HepG2 (cell line): ENCODE results near the gene SLC38A2. TPM values are rescaled to one million over a fixed set of nuclear protein-coding genes. Genes with fewer than 3 reads are reported as not detected.

ENCODE experiments used
- ATM ChIP-seq: fragments of 450-650 bp; IDR thresholded peaks from 2 replicates; pipeline ENCODE4 v1.7.1; 2017; ENCODE audit warnings: mild to moderate bottlenecking, borderline replicate concordance
- CEBPB ChIP-seq: IDR thresholded peaks from 2 replicates; pipeline ENCODE4 v1.6.1; 2011; ENCODE audit warnings: low read depth, low read length, improper control_type of control experiment, borderline replicate concordance
- FOXA3 ChIP-seq: IDR thresholded peaks from 2 replicates; pipeline ENCODE4 v1.6.1; 2016; ENCODE audit warnings: missing genetic modification reagents, missing compliant biosample characterization
- MEIS2 ChIP-seq: sonication (generic); formaldehyde crosslinking; IDR thresholded peaks from 2 replicates; pipeline ENCODE4 v1.9.0; 2021; ENCODE audit warnings: mild to moderate bottlenecking, missing genetic modification reagents
- MTF1 ChIP-seq: sonication (generic); formaldehyde crosslinking; IDR thresholded peaks from 2 replicates; pipeline ENCODE4 v1.5.0; 2020; ENCODE audit warnings: missing genetic modification reagents
- POLR2AphosphoS2 ChIP-seq: IDR thresholded peaks from 2 replicates; pipeline ENCODE4 v1.6.1; 2011; ENCODE audit warnings: low read depth, low read length, improper control_type of control experiment
- PTBP1 ChIP-seq: fragments of 200-400 bp; formaldehyde crosslinking; IDR thresholded peaks from 2 replicates; pipeline ENCODE4 v1.6.1; 2018; ENCODE audit warnings: low read length, low read depth; ENCODE audit not compliant: poor library complexity, severe bottlenecking
- RARG ChIP-seq: sonication (generic); formaldehyde crosslinking; IDR thresholded peaks from 2 replicates; pipeline ENCODE4 v1.4.0; 2020; ENCODE audit warnings: low read depth, mild to moderate bottlenecking, missing genetic modification reagents
- SP2 ChIP-seq: sonication (generic); formaldehyde crosslinking; IDR thresholded peaks from 2 replicates; pipeline ENCODE4 v1.5.1; 2020; ENCODE audit warnings: mild to moderate bottlenecking, missing genetic modification reagents
- THAP11 ChIP-seq: IDR thresholded peaks from 2 replicates; pipeline ENCODE4 v1.6.1; 2016; ENCODE audit warnings: missing biosample characterization, missing genetic modification reagents
- TOPORS ChIP-seq: sonication (generic); formaldehyde crosslinking; IDR thresholded peaks from 2 replicates; pipeline ENCODE4 v1.8.0; 2023; ENCODE audit warnings: mild to moderate bottlenecking, missing genetic modification reagents
- ZBTB21 ChIP-seq: sonication (generic); formaldehyde crosslinking; IDR thresholded peaks from 2 replicates; pipeline ENCODE4 v1.4.0; 2020; ENCODE audit warnings: missing genetic modification reagents
- ZNF234 ChIP-seq: sonication (generic); formaldehyde crosslinking; conservative IDR thresholded peaks from 2 replicates; pipeline ENCODE4 v1.5.1; 2020; ENCODE audit warnings: mild to moderate bottlenecking, missing genetic modification reagents
- ZNF510 ChIP-seq: sonication (generic); formaldehyde crosslinking; IDR thresholded peaks from 2 replicates; pipeline ENCODE4 v1.4.0; 2020; ENCODE audit warnings: low read depth, mild to moderate bottlenecking, missing genetic modification reagents
- ZNF552 ChIP-seq: sonication (generic); formaldehyde crosslinking; IDR thresholded peaks from 2 replicates; pipeline ENCODE4 v1.9.0; 2022; ENCODE audit warnings: missing genetic modification reagents, mild to moderate bottlenecking, borderline replicate concordance
- ZNF619 ChIP-seq: sonication (generic); formaldehyde crosslinking; IDR thresholded peaks from 2 replicates; pipeline ENCODE4 v1.4.0; 2020; ENCODE audit warnings: mild to moderate bottlenecking, missing genetic modification reagents
- ZNF672 ChIP-seq: sonication (generic); formaldehyde crosslinking; IDR thresholded peaks from 2 replicates; pipeline ENCODE4 v1.8.1; 2022; ENCODE audit warnings: missing genetic modification reagents
- ZNF768 ChIP-seq: sonication (generic); formaldehyde crosslinking; IDR thresholded peaks from 2 replicates; pipeline ENCODE4 v1.4.0; 2020; ENCODE audit warnings: missing genetic modification reagents
- ZNF780A ChIP-seq: sonication (generic); formaldehyde crosslinking; IDR thresholded peaks from 2 replicates; pipeline ENCODE4 v1.8.0; 2022; ENCODE audit warnings: mild to moderate bottlenecking, missing genetic modification reagents, moderate library complexity
- ZNF879 ChIP-seq: sonication (generic); formaldehyde crosslinking; IDR thresholded peaks from 2 replicates; pipeline ENCODE4 v1.8.1; 2023; ENCODE audit warnings: missing genetic modification reagents
- ZSCAN9 ChIP-seq: IDR thresholded peaks from 2 replicates; pipeline ENCODE4 v1.6.1; 2016; ENCODE audit warnings: borderline replicate concordance
- polyA plus RNA-seq, 8 experiments: library from polyadenylated mRNA; depleted of rRNA in 3 of 8; stranded (reverse) in 7 of 8; unstranded in 1 of 8; fragments of >200 nt; fragmentation: Illumina TruSeq in 4 of 8; extraction: Trizol in 4 of 8; gene quantifications; 2 replicates each; pipeline versions ENCODE4 v1.2.1 to v1.2.3, GENCODE V29; 2011 to 2016; ENCODE audit warnings: low read depth in 4 of 8, missing spikeins in 1 of 8, mixed read lengths in 1 of 8; ENCODE audit not compliant: insufficient read depth in 1 of 8
- total RNA-seq, 5 experiments: library from RNA; depleted of rRNA; stranded (reverse); fragments of >200 nt; fragmentation: Illumina TruSeq; extraction: Trizol; gene quantifications; 2 replicates each; pipeline ENCODE4 v1.2.3, GENCODE V29; 2016; ENCODE audit warnings: low read depth in 1 of 5
- TF ChIP-seq, protein P1 (sequence below): sonication (generic); formaldehyde crosslinking; IDR thresholded peaks from 2 replicates; pipeline ENCODE4 v1.9.0; 2022; ENCODE audit warnings: low read depth, missing genetic modification reagents
- TF ChIP-seq, protein P2 (sequence below): sonication (generic); formaldehyde crosslinking; IDR thresholded peaks from 2 replicates; pipeline ENCODE4 v1.8.0; 2022; ENCODE audit warnings: mild to moderate bottlenecking, missing genetic modification reagents; ENCODE audit not compliant: insufficient replicate concordance
- TF ChIP-seq, protein P3 (sequence below), 2 experiments: IDR thresholded peaks; 2 replicates each; pipeline ENCODE4 v1.6.1; 2011 to 2012; ENCODE audit warnings: low read length in 2 of 2, borderline replicate concordance in 1 of 2, low read depth in 1 of 2, mild to moderate bottlenecking in 1 of 2, moderate library complexity in 1 of 2

Gene SLC38A2
- total and polyA plus RNA-seq, 2 of the 13 experiments (the other 11 are each of a cell fraction or from before 2014, with no cell fraction given), result 368 to 880 TPM

DNA sequence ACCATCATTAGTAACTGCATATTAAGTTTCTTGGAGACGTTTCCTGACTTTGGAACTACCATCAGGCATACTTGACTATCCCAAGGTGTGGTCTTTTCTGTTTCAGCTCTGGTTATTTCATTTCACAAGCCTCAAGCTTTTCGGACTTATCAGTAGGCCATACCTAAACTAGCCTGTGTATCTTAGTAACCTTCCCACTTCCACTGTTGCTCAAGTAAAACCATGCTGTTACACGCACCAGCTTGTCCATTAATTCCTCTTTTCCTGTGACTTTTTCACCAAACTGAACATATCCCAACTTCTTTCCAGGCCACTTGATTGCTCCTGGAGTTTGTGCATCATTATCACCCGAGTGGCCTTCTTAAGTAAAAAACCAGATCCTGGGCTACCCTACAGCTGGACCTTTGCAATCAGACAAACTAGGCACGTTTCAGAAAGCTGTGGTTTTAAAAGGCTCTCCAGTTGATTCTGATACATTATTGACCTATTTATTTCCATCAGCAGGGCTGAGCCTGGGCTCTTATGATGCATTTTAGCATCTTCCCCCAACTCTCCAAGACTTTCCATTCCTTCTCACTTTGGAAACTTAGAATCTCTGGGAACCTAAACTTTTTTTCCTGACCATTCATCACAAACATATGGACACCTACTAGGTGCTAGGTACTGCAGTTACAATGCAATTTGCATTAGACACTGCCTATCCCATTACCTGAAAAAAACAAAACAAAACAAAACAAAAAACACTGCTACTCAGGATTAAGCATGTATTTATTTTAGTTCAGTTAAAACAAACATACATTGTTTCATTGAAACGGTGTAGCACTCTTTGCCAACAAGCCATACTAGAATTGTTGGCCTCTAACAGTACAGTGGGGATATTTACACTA is 14.9 kb downstream of the SLC38A2 start (continued):
- TF ChIP-seq ZNF672, result no peak
- TF ChIP-seq ZNF234, result no peak
- TF ChIP-seq, protein P1, sequence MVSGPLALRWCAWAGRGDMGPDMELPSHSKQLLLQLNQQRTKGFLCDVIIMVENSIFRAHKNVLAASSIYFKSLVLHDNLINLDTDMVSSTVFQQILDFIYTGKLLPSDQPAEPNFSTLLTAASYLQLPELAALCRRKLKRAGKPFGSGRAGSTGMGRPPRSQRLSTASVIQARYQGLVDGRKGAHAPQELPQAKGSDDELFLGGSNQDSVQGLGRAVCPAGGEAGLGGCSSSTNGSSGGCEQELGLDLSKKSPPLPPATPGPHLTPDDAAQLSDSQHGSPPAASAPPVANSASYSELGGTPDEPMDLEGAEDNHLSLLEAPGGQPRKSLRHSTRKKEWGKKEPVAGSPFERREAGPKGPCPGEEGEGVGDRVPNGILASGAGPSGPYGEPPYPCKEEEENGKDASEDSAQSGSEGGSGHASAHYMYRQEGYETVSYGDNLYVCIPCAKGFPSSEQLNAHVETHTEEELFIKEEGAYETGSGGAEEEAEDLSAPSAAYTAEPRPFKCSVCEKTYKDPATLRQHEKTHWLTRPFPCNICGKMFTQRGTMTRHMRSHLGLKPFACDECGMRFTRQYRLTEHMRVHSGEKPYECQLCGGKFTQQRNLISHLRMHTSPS (CRISPR knock-in tag), result no peak
- TF ChIP-seq ATM, result no peak
- no peak; the same call in 1 of the 2 replicates for TF ChIP-seq SP2 (CRISPR knock-in tag)
- TF ChIP-seq FOXA3 (CRISPR knock-in tag), result peak; percentile 65
- TF ChIP-seq MTF1, result peak; percentile 49; the same call in 1 of the 2 replicates
- TF ChIP-seq, protein P2, sequence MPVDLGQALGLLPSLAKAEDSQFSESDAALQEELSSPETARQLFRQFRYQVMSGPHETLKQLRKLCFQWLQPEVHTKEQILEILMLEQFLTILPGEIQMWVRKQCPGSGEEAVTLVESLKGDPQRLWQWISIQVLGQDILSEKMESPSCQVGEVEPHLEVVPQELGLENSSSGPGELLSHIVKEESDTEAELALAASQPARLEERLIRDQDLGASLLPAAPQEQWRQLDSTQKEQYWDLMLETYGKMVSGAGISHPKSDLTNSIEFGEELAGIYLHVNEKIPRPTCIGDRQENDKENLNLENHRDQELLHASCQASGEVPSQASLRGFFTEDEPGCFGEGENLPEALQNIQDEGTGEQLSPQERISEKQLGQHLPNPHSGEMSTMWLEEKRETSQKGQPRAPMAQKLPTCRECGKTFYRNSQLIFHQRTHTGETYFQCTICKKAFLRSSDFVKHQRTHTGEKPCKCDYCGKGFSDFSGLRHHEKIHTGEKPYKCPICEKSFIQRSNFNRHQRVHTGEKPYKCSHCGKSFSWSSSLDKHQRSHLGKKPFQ (CRISPR knock-in tag), result no peak
- TF ChIP-seq ZNF768 (CRISPR knock-in tag), result no peak
- TF ChIP-seq CEBPB, result peak; percentile 13; the same call in 1 of the 2 replicates
- TF ChIP-seq, protein P3, sequence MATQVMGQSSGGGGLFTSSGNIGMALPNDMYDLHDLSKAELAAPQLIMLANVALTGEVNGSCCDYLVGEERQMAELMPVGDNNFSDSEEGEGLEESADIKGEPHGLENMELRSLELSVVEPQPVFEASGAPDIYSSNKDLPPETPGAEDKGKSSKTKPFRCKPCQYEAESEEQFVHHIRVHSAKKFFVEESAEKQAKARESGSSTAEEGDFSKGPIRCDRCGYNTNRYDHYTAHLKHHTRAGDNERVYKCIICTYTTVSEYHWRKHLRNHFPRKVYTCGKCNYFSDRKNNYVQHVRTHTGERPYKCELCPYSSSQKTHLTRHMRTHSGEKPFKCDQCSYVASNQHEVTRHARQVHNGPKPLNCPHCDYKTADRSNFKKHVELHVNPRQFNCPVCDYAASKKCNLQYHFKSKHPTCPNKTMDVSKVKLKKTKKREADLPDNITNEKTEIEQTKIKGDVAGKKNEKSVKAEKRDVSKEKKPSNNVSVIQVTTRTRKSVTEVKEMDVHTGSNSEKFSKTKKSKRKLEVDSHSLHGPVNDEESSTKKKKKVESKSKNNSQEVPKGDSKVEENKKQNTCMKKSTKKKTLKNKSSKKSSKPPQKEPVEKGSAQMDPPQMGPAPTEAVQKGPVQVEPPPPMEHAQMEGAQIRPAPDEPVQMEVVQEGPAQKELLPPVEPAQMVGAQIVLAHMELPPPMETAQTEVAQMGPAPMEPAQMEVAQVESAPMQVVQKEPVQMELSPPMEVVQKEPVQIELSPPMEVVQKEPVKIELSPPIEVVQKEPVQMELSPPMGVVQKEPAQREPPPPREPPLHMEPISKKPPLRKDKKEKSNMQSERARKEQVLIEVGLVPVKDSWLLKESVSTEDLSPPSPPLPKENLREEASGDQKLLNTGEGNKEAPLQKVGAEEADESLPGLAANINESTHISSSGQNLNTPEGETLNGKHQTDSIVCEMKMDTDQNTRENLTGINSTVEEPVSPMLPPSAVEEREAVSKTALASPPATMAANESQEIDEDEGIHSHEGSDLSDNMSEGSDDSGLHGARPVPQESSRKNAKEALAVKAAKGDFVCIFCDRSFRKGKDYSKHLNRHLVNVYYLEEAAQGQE (IDR thresholded peaks at IDR 0.05; ENCODE audit: borderline replicate concordance in 1 of 2, low read depth in 1 of 2, low read length in 2 of 2), result 0 out of 4 replicates have a peak, but pooled peaks of 1 of the 2 experiments have one; percentile 45
- TF ChIP-seq ZNF510, result no peak
- no peak for TF ChIP-seq ZNF879 (CRISPR knock-in tag)
- TF ChIP-seq ZBTB21 (CRISPR knock-in tag), result 0 out of 2 replicates have a peak, but pooled peaks have one; percentile 31
- TF ChIP-seq ZNF780A (CRISPR knock-in tag), result peak; percentile 68
- TF ChIP-seq MEIS2 (CRISPR knock-in tag), result no peak
- TF ChIP-seq PTBP1, result no peak
- TF ChIP-seq ZSCAN9 (CRISPR knock-in tag), result peak; percentile 79
- peak; percentile 100 for TF ChIP-seq POLR2AphosphoS2
- TF ChIP-seq ZNF619 (CRISPR knock-in tag), result no peak
- TF ChIP-seq TOPORS (CRISPR knock-in tag), result no peak
- 0 out of 2 replicates have a peak, but pooled peaks have one; percentile 16 for TF ChIP-seq RARG (CRISPR knock-in tag)
- TF ChIP-seq ZNF552 (CRISPR knock-in tag), result no peak
- TF ChIP-seq THAP11 (CRISPR knock-in tag), result peak; percentile 55; the same call in 1 of the 2 replicates
